K562 (cell line): Measurements from ENCODE around the gene COMMD4. TPM values are rescaled to one million over a fixed set of nuclear protein-coding genes. Genes with fewer than 3 reads are reported as not detected.

Experiments
- ATAC-seq: fragments of 200-7000 bp; cut with Tn5 transposase; 3 replicates; pipeline ENCODE4 v1.9.1; 2020; ENCODE audit warnings: moderate library complexity
- BruUV-seq: library from RNA; stranded (reverse); fragments of 400-500 nt; replicated peaks from 2 replicates; lab custom pipeline; 2021; lab: Mats Ljungman, UMichigan
- CTCF ChIA-PET: fragments of 300-600 bp; formaldehyde crosslinking; extraction: SDS; loops from one replicate; lab custom pipeline; 2021; ENCODE audit warnings: low intra/inter-chr PET ratio; lab: Yijun Ruan, JAX
- POLR2A ChIA-PET: fragments of 300-600, 350-650 bp; sonication (Branson Sonifier 250); formaldehyde crosslinking; extraction: SDS; loops from one replicate; lab custom pipeline; 2021; ENCODE audit warnings: antibody characterized with exemption, inconsistent platforms; lab: Yijun Ruan, JAX
- DNase-seq, 4 experiments: peaks; one replicate each; pipeline versions ENCODE4 v3.0.0 to v3.0.0-alpha.2; 2011 to 2018; ENCODE audit warnings: low spot score in 3 of 4, mixed read lengths in 3 of 4; ENCODE audit errors: extremely low read depth in 1 of 4
- FAIRE-seq: peaks from 2 replicates; lab custom pipeline; 2011; peaks lifted over from hg19 to GRCh38; lab: Jason Lieb, UNC
- H2AFZ ChIP-seq: 2 replicates; pipeline ENCODE4 v1.6.0; 2011; ENCODE audit warnings: low read depth, low read length, control low read depth, inconsistent platforms
- H3K27ac ChIP-seq: fragments of 200-600 bp; 3 replicates; pipeline ENCODE4 v1.8.0; 2011; ENCODE audit warnings: low read depth, mild to moderate bottlenecking, control low read depth, inconsistent platforms, low read length, moderate library complexity, mixed read lengths; ENCODE audit errors: extremely low read depth
- H3K27me3 ChIP-seq, 2 experiments: fragments of 300-600 bp in 1 of 2; 2 replicates in 1 of 2; 3 replicates in 1 of 2; pipeline versions ENCODE4 v1.6.0 to v1.8.0; 2011; ENCODE audit warnings: inconsistent platforms in 2 of 2, low read length in 2 of 2, mild to moderate bottlenecking in 1 of 2, mixed read lengths in 1 of 2, moderate library complexity in 1 of 2; ENCODE audit not compliant: control insufficient read depth in 2 of 2, insufficient read depth in 2 of 2
- H3K36me3 ChIP-seq: fragments of 300-600 bp; 3 replicates; pipeline ENCODE4 v1.8.0; 2011; ENCODE audit warnings: mild to moderate bottlenecking, low read length, inconsistent platforms; ENCODE audit not compliant: control insufficient read depth, insufficient read depth
- H3K4me1 ChIP-seq, 2 experiments: fragments of 200-600 bp in 1 of 2; replicated peaks in 1 of 2; 2 replicates in 1 of 2; 3 replicates in 1 of 2; pipeline versions ENCODE4 v1.5.1 to v1.8.0; 2011; ENCODE audit warnings: inconsistent platforms in 2 of 2, low read length in 2 of 2, mild to moderate bottlenecking in 1 of 2, mixed read lengths in 1 of 2, moderate library complexity in 1 of 2; ENCODE audit not compliant: control insufficient read depth in 2 of 2, insufficient read depth in 2 of 2
- H3K4me2 ChIP-seq: 2 replicates; pipeline ENCODE4 v1.6.1; 2011; ENCODE audit warnings: low read length, control low read depth, inconsistent platforms, mixed read lengths; ENCODE audit not compliant: insufficient read depth
- H3K4me3 ChIP-seq: fragments of 200-600 bp; sonication (generic), shearing (Covaris generic); 2 replicates; pipeline ENCODE4 v1.5.1; 2016; ENCODE audit warnings: control low read depth, inconsistent platforms
- H3K79me2 ChIP-seq: fragments of 200-600 bp; 3 replicates; pipeline ENCODE4 v1.8.0; 2011; ENCODE audit warnings: low read length, inconsistent platforms; ENCODE audit not compliant: control insufficient read depth, insufficient read depth
- H3K9ac ChIP-seq, 2 experiments: 2 replicates each; pipeline versions ENCODE4 v1.6.0 to v1.6.1; 2011; ENCODE audit warnings: low read depth in 2 of 2, low read length in 2 of 2, control low read depth in 1 of 2, inconsistent platforms in 1 of 2, mild to moderate bottlenecking in 1 of 2, mixed read lengths in 1 of 2; ENCODE audit not compliant: insufficient read depth in 1 of 2
- H3K9me1 ChIP-seq: one replicate; pipeline ENCODE4 v1.6.0; 2011; ENCODE audit warnings: inconsistent platforms, mild to moderate bottlenecking, low read length, moderate library complexity; ENCODE audit not compliant: control insufficient read depth, insufficient read depth
- H3K9me3 ChIP-seq: replicated peaks from 2 replicates; pipeline ENCODE4 v1.5.1; 2011; ENCODE audit warnings: low read depth, low read length, inconsistent platforms; ENCODE audit not compliant: control insufficient read depth, insufficient read depth
- H4K20me1 ChIP-seq: replicated peaks from 2 replicates; pipeline ENCODE4 v1.6.1; 2011; ENCODE audit warnings: low read length, inconsistent platforms, mixed read lengths; ENCODE audit not compliant: control insufficient read depth, insufficient read depth
- ETS1 ChIP-seq: conservative IDR thresholded peaks from 2 replicates; pipeline ENCODE4 v1.6.1; 2011; ENCODE audit warnings: low read depth, mild to moderate bottlenecking, low read length; ENCODE audit not compliant: control insufficient read depth
- POLR2G ChIP-seq: fragments of 200-400 bp; formaldehyde crosslinking; IDR thresholded peaks from 2 replicates; pipeline ENCODE4 v1.6.1; 2017; ENCODE audit warnings: low read depth, mild to moderate bottlenecking, antibody characterized with exemption, low read length, moderate library complexity
- RBM34 ChIP-seq: fragments of 200-400 bp; formaldehyde crosslinking; IDR thresholded peaks from 2 replicates; pipeline ENCODE4 v1.6.1; 2018; ENCODE audit warnings: low read length, borderline replicate concordance; ENCODE audit not compliant: insufficient read depth
- ZC3H11A ChIP-seq: IDR thresholded peaks from 2 replicates; pipeline ENCODE4 v1.6.1; 2012; ENCODE audit warnings: low read depth, low read length, improper control_type of control experiment
- whole genome bisulfite sequencing: fragments of 100-300 bp; shearing (Covaris generic); methylation state at CpG from one replicate; pipeline ENCODE4 v1.1.6; 2016; ENCODE audit warnings: low coverage, mixed read lengths; ENCODE audit not compliant: insufficient coverage; ENCODE audit errors: missing lambda C conversion rate; 5-methylcytosine and 5-hydroxymethylcytosine counted together
- in situ Hi-C: fragments of 300-500 bp; cut with MboI; formaldehyde crosslinking; loops from 4 replicates; pipeline ENCODE4 v1.15.0; 2018; ENCODE audit warnings: inconsistent platforms, mixed read lengths
- intact Hi-C: fragments of 100-400 bp; cut with micrococcal nuclease; formaldehyde crosslinking; loops from 2 replicates; pipeline ENCODE4 v1.14.2; 2022
- polyA plus RNA-seq, 8 experiments: library from polyadenylated mRNA; depleted of rRNA in 4 of 8; stranded (reverse) in 5 of 8; unstranded in 3 of 8; fragments of >200 nt; fragmentation: Nextera tagmentation in 2 of 8; fragmentation: Illumina TruSeq in 1 of 8; extraction: Ambion mirVana in 2 of 8; extraction: Trizol in 1 of 8; gene quantifications; 2 replicates each; pipeline versions ENCODE4 v1.2.1 to v1.2.3, GENCODE V29; 2011 to 2014; ENCODE audit warnings: inconsistent platforms in 1 of 8, missing spikeins in 1 of 8
- total RNA-seq, 7 experiments: library from RNA; depleted of rRNA in 6 of 7; stranded (reverse); fragments of >200 nt in 6 of 7; fragmentation: Illumina TruSeq in 2 of 7; extraction: Trizol in 2 of 7; gene quantifications; 2 replicates each; pipeline versions ENCODE4 v1.2.1 to v1.2.3, GENCODE V29; 2011 to 2021; ENCODE audit warnings: low replicate concordance in 1 of 7

The COMMD4 gene
- total and polyA plus RNA-seq, 9 of the 15 experiments (the other 6 are each of a cell fraction or from before 2014, with no cell fraction given) = 20.4 to 140 (median 63.9) TPM

DNA sequence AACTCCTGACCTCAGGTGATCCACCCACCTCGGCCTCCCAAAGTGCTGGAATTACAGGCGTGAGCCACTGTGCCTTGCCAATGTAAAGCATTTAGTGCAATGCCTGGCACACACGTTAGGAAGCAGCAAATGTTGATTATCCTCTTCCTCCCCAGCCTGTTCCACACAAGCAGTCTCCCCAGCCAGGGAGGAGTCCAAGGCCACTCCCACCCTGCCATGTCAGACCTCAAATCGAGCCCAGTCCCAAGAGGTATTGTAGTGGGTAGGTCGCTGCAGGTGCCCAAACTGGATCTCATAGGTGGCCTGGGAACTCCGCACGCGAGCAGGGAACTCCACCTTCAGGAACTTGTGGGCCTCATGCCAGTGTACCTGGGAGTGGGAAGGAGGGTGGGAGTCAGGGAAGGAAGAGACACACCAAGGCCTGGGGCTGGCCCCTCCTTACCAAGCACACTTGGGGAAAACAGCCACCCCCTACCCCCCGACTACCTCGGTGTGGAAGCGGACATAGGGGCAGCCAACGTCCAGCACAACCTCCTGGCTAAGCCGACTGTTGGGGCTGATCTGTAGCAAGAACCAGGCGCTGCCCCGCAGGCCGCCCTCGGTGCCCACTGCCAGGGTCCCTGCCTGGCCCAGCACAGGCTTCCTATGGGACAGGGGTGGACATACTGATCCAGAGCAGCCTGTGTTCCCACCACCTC lies 22.3 kb downstream of the COMMD4 start:
- ChIA-PET POLR2A (no interaction called here), CTCF (no interaction called here)
- in situ Hi-C loops (no loop called here), intact Hi-C loops (no loop called here)
- Histone ChIP-seq H3K79me2 (no peaks in the 10 kb centered on the region), H3K9ac (no peak overlapping the region; a peak in 1 of 4 replicates), H3K9me3 (no peaks in the 10 kb centered on the region), H3K4me1 (peaks cover 0 to 11% of the 10 kb centered on the region in 2 experiments; a peak in 2 of 5 replicates), H3K27me3 (no peaks in the 10 kb centered on the region; a peak in 1 of 5 replicates), H3K27ac (no peak overlapping the region), H2AFZ (no peak overlapping the region), H3K4me2 (no peak overlapping the region), H3K4me3 (no peak overlapping the region), H3K9me1 (peaks cover 3% of the 10 kb centered on the region), H4K20me1 (no peaks in the 10 kb centered on the region), H3K36me3 (peaks cover 69% of the 10 kb centered on the region; the same call in 2 of the 3 replicates)
- BruUV-seq = no TSS peak
- WGBS = 94% methylated on average over 11 of the region's 17 CpGs
- no peak for DNase-seq
- no peak for FAIRE-seq
- no peak for ATAC-seq
- no peak for TF ChIP-seq ZC3H11A
- TF ChIP-seq POLR2G = 0 out of 2 replicates have a peak, but pooled peaks have one; percentile 38
- no peak for TF ChIP-seq RBM34
- TF ChIP-seq ETS1 = no peak
